Naive thymus-derived CD8-positive, alpha-beta T cell (primary cell): Measurements from ENCODE around the gene TMEM39A. TPM values are rescaled to one million over a fixed set of nuclear protein-coding genes. Genes with fewer than 3 reads are reported as not detected.

Experiments
- ATAC-seq, 2 donors: fragments of 150-1000 bp; cut with Tn5 transposase in 1 of 2; sonication (Bioruptor Pico), chemical (Tn5 transposase) in 1 of 2; 1 replicate in 1 of 2; 2 replicates in 1 of 2; pipeline ENCODE4 v1.10.0; 2021; ENCODE audit warnings: mild to moderate bottlenecking in 2 of 2, moderate library complexity in 2 of 2
- POLR2A ChIA-PET: fragments of 350-600 bp; sonication (Branson Sonifier 250); formaldehyde crosslinking; loops from one replicate; lab custom pipeline; 2021; ENCODE audit warnings: antibody characterized with exemption; lab: Charles Lee
- DNase-seq, 10 donors: peaks; one replicate each; pipeline versions ENCODE4 v3.0.0 to v3.0.0-alpha.2; 2020 to 2022
- H3K27ac Mint-ChIP-seq, 10 donors: one replicate each; pipeline ENCODE4 v1.8.0; 2020 to 2022; ENCODE audit warnings: mild to moderate bottlenecking in 10 of 10, mixed read lengths in 10 of 10, moderate library complexity in 4 of 10, inconsistent platforms in 1 of 10
- H3K27me3 Mint-ChIP-seq, 5 donors: one replicate each; pipeline ENCODE4 v1.8.0; 2021 to 2022; ENCODE audit warnings: mixed read lengths in 5 of 5
- H3K36me3 Mint-ChIP-seq, 3 donors: one replicate each; pipeline ENCODE4 v1.8.0; 2020 to 2022; ENCODE audit warnings: mixed read lengths in 3 of 3, mild to moderate bottlenecking in 2 of 3, inconsistent platforms in 1 of 3
- H3K4me1 Mint-ChIP-seq, 4 donors: one replicate each; pipeline ENCODE4 v1.8.0; 2021 to 2022; ENCODE audit warnings: mixed read lengths in 4 of 4
- H3K4me3 Mint-ChIP-seq, 10 donors: one replicate each; pipeline ENCODE4 v1.8.0; 2020 to 2022; ENCODE audit warnings: mild to moderate bottlenecking in 10 of 10, mixed read lengths in 10 of 10, moderate library complexity in 6 of 10, inconsistent platforms in 1 of 10
- H3K9me3 Mint-ChIP-seq, 9 donors: one replicate each; pipeline ENCODE4 v1.8.0; 2020 to 2022; ENCODE audit warnings: mixed read lengths in 9 of 9, mild to moderate bottlenecking in 3 of 9, inconsistent platforms in 1 of 9, moderate library complexity in 1 of 9
- polyA plus RNA-seq, 3 donors: library from polyadenylated mRNA; unstranded; fragments of 300-500 nt; fragmentation: Illumina TruSeq; gene quantifications; one replicate each; pipeline ENCODE4 v1.2.3, GENCODE V29; 2021
- total RNA-seq, 8 experiments: library from RNA in 2 of 8; stranded (reverse) in 2 of 8; gene quantifications; one replicate each; pipeline ENCODE4 v1.2.3 and lab custom pipeline; 2021 to 2026

The TMEM39A gene
- total RNA-seq (10 to 100 TPM; 28.5 to 29.1 TPM), polyA plus RNA-seq (10 to 100 TPM in 2 of 3 donors, 1 to 10 TPM in 1; 6.5 to 11.9 (median 10.4) TPM), total RNA-seq (lab: John Stamatoyannopoulos, UW) (24.0 to 39.8 (median 30.8) reads per million in 6 experiments)

GRCh38 chr3:119463171-119464169 is at the start of gene TMEM39A:
Gene TMEM39A, minus strand, starts transcription at chr3:119463615. Its CDS starts 1,541 bp downstream, at chr3:119462074.
- DNase-seq (peak; percentile 97 to 100 (median 98)), ATAC-seq (peak; percentile 88 to 89)
- peak within 1 kb of the TSS; percentile 97 to 100 (median 99) for H3K27ac Mint-ChIP-seq
- H3K9me3 Mint-ChIP-seq, result peaks cover 0 to 8% (median 0%) of the 10 kb centered on the region in 9 donors
- POLR2A ChIA-PET, result interaction anchor here (0.6 to 3.6 kb wide), 13 partner anchors 9 to 1132 kb away, joined by 3 to 58 read pairs (median 3); partner anchors contain the start of genes ARHGAP31, GSK3B, NDUFB4 and TIMMDC1
- H3K4me1 Mint-ChIP-seq, result peaks cover 12 to 47% (median 36%) of the 10 kb centered on the region in 4 donors
- H3K27me3 Mint-ChIP-seq, result peaks cover 0 to 4% (median 0%) of the 10 kb centered on the region in 5 donors
- peaks cover 4 to 23% (median 19%) of the 10 kb centered on the region in 3 donors for H3K36me3 Mint-ChIP-seq
- H3K4me3 Mint-ChIP-seq, result peak within 1 kb of the TSS; percentile 90 to 96 (median 94)

GRCh38 chr3:119510690-119511089 is 47.3 kb upstream of the TMEM39A start:
- no peak overlapping the region for H3K4me3 Mint-ChIP-seq
- no peak for DNase-seq
- no peaks in the 10 kb centered on the region for H3K9me3 Mint-ChIP-seq
- H3K4me1 Mint-ChIP-seq, result peaks cover 18 to 29% (median 21%) of the 10 kb centered on the region in 4 donors
- POLR2A ChIA-PET, result no interaction called here
- no peak overlapping the region for H3K27ac Mint-ChIP-seq
- ATAC-seq, result no peak
- peaks cover 21 to 88% (median 35%) of the 10 kb centered on the region in 3 donors for H3K36me3 Mint-ChIP-seq
- no peaks in the 10 kb centered on the region for H3K27me3 Mint-ChIP-seq

- DNase-seq (no peak), ATAC-seq (no peak)
- Mint-ChIP-seq H3K4me1 (peaks cover 21 to 37% (median 25%) of the 10 kb centered on the region in 4 donors), H3K4me3 (peak overlapping the region in 1 of 10 donors; percentile 42), H3K27ac (peak overlapping the region in 7 of 10 donors; percentile 8 to 73 (median 47)), H3K36me3 (peaks cover 22 to 88% (median 23%) of the 10 kb centered on the region in 3 donors), H3K27me3 (no peaks in the 10 kb centered on the region), H3K9me3 (no peaks in the 10 kb centered on the region)
- POLR2A ChIA-PET, result no interaction called here
Observed at GRCh38 chr3:119508172-119508845, 44.9 kb upstream of the TMEM39A start.

- Mint-ChIP-seq H3K27ac (peak overlapping the region in 4 of 10 donors; percentile 2 to 45 (median 25)), H3K27me3 (no peaks in the 10 kb centered on the region), H3K9me3 (no peaks in the 10 kb centered on the region), H3K4me1 (peaks cover 19 to 40% (median 25%) of the 10 kb centered on the region in 4 donors), H3K36me3 (peaks cover 18 to 84% (median 23%) of the 10 kb centered on the region in 3 donors), H3K4me3 (no peak overlapping the region)
- no peak for DNase-seq
- no peak for ATAC-seq
- POLR2A ChIA-PET, result no interaction called here
Observed at GRCh38 chr3:119507404-119507803, 44.0 kb upstream of the TMEM39A start.

GRCh38 chr3:119506631-119507030 is 43.2 kb upstream of the TMEM39A start:
- H3K36me3 Mint-ChIP-seq, result peaks cover 18 to 80% (median 23%) of the 10 kb centered on the region in 3 donors
- H3K9me3 Mint-ChIP-seq, result no peaks in the 10 kb centered on the region
- POLR2A ChIA-PET, result interaction anchor here (0.6 kb wide), 2 partner anchors 56 to 267 kb away, joined by 3 to 4 read pairs; no protein-coding TSS in a partner anchor
- no peaks in the 10 kb centered on the region for H3K27me3 Mint-ChIP-seq
- no peak for DNase-seq
- peak overlapping the region in 5 of 10 donors; percentile 6 to 60 (median 34) for H3K4me3 Mint-ChIP-seq
- no peak for ATAC-seq
- peak overlapping the region in 4 of 10 donors; percentile 10 to 87 (median 24) for H3K27ac Mint-ChIP-seq
- H3K4me1 Mint-ChIP-seq, result peaks cover 20 to 42% (median 27%) of the 10 kb centered on the region in 4 donors

GRCh38 chr3:119500901-119501300 is 37.5 kb upstream of the TMEM39A start:
- no peaks in the 10 kb centered on the region for H3K27me3 Mint-ChIP-seq
- peaks cover 3 to 33% (median 6%) of the 10 kb centered on the region in 3 donors for H3K36me3 Mint-ChIP-seq
- ATAC-seq, result no peak
- no peaks in the 10 kb centered on the region for H3K9me3 Mint-ChIP-seq
- peak overlapping the region in 7 of 10 donors; percentile 5 to 99 (median 42) for H3K4me3 Mint-ChIP-seq
- no peak for DNase-seq
- POLR2A ChIA-PET, result interaction anchor here (1.2 kb wide), 1 partner anchor 37 kb away, joined by 3 read pairs; the partner anchor contains the start of gene TMEM39A
- peak overlapping the region in 2 of 10 donors; percentile 4 to 36 for H3K27ac Mint-ChIP-seq
- H3K4me1 Mint-ChIP-seq, result peaks cover 15 to 46% (median 42%) of the 10 kb centered on the region in 4 donors

GRCh38 chr3:119500265-119500664 is 36.9 kb upstream of the TMEM39A start:
- H3K9me3 Mint-ChIP-seq, result no peaks in the 10 kb centered on the region
- H3K36me3 Mint-ChIP-seq, result peaks cover 0 to 27% (median 6%) of the 10 kb centered on the region in 3 donors
- H3K4me1 Mint-ChIP-seq, result peaks cover 15 to 44% (median 41%) of the 10 kb centered on the region in 4 donors
- H3K27me3 Mint-ChIP-seq, result no peaks in the 10 kb centered on the region
- ATAC-seq (no peak), DNase-seq (no peak)
- H3K4me3 Mint-ChIP-seq, result peak overlapping the region in 9 of 10 donors; percentile 31 to 99 (median 99)
- H3K27ac Mint-ChIP-seq, result peak overlapping the region in 6 of 10 donors; percentile 4 to 60 (median 34)
- POLR2A ChIA-PET, result interaction anchor here (3.3 kb wide), 1 partner anchor 31 kb away, joined by 57 read pairs; the partner anchor contains the start of gene POGLUT1

GRCh38 chr3:119498186-119499011 is 35.0 kb upstream of the TMEM39A start, which contains the start of gene TIMMDC1:
Gene TIMMDC1, plus strand, starts transcription at chr3:119498547. Its CDS starts 187 bp downstream, at chr3:119498734.
- no peaks in the 10 kb centered on the region for H3K9me3 Mint-ChIP-seq
- peaks cover 0 to 12% (median 0%) of the 10 kb centered on the region in 3 donors for H3K36me3 Mint-ChIP-seq
- POLR2A ChIA-PET, result interaction anchor here (0.6 to 3.3 kb wide), 13 partner anchors 29 to 1098 kb away, joined by 3 to 58 read pairs (median 6); partner anchors contain the start of genes ADPRH, ARHGAP31, B4GALT4 and COX17
- ATAC-seq, result peak; percentile 97
- peaks cover 12 to 42% (median 35%) of the 10 kb centered on the region in 4 donors for H3K4me1 Mint-ChIP-seq
- H3K27me3 Mint-ChIP-seq, result no peaks in the 10 kb centered on the region
- DNase-seq, result peak; percentile 93 to 98 (median 97)
- H3K27ac Mint-ChIP-seq, result peak within 1 kb of the TSS; percentile 98 to 100 (median 99)
- H3K4me3 Mint-ChIP-seq, result peak within 1 kb of the TSS; percentile 97 to 99 (median 99)

- Mint-ChIP-seq H3K4me3 (peak overlapping the region; percentile 97 to 99 (median 99)), H3K4me1 (peaks cover 12 to 42% (median 34%) of the 10 kb centered on the region in 4 donors), H3K27me3 (no peaks in the 10 kb centered on the region), H3K9me3 (no peaks in the 10 kb centered on the region), H3K36me3 (peaks cover under 1 to 16% (median 3%) of the 10 kb centered on the region in 3 donors), H3K27ac (peak overlapping the region; percentile 98 to 100 (median 99))
- POLR2A ChIA-PET, result interaction anchor here (0.6 to 3.3 kb wide), 12 partner anchors 28 to 1310 kb away, joined by 3 to 58 read pairs (median 6); partner anchors contain the start of genes ARHGAP31, B4GALT4, COX17 and GSK3B
- peak in 2 of 10 donors; percentile 1 to 62 for DNase-seq
- ATAC-seq, result no peak
Observed at GRCh38 chr3:119497820-119498185, 34.4 kb upstream of the TMEM39A start.

GRCh38 chr3:119494597-119494996 is 31.2 kb upstream of the TMEM39A start:
- DNase-seq (no peak), ATAC-seq (no peak)
- peaks cover 8 to 37% (median 14%) of the 10 kb centered on the region in 3 donors for H3K36me3 Mint-ChIP-seq
- H3K27ac Mint-ChIP-seq, result peak overlapping the region in 2 of 10 donors; percentile 29 to 43
- peak overlapping the region in 1 of 10 donors; percentile 2 for H3K4me3 Mint-ChIP-seq
- H3K9me3 Mint-ChIP-seq, result no peaks in the 10 kb centered on the region
- POLR2A ChIA-PET, result no interaction called here
- no peaks in the 10 kb centered on the region for H3K27me3 Mint-ChIP-seq
- peaks cover 2 to 23% (median 12%) of the 10 kb centered on the region in 4 donors for H3K4me1 Mint-ChIP-seq

GRCh38 chr3:119492810-119493209 is 29.4 kb upstream of the TMEM39A start:
- POLR2A ChIA-PET, result no interaction called here
- ATAC-seq (no peak), DNase-seq (no peak)
- no peaks in the 10 kb centered on the region for H3K9me3 Mint-ChIP-seq
- H3K27me3 Mint-ChIP-seq, result no peaks in the 10 kb centered on the region
- no peak overlapping the region for H3K27ac Mint-ChIP-seq
- H3K4me1 Mint-ChIP-seq, result peaks cover 0 to 9% (median 3%) of the 10 kb centered on the region in 4 donors
- peaks cover 8 to 50% (median 14%) of the 10 kb centered on the region in 3 donors for H3K36me3 Mint-ChIP-seq
- no peak overlapping the region for H3K4me3 Mint-ChIP-seq
